Natural killer cell (primary cell): ENCODE results near the gene YTHDF1. TPM values are rescaled to one million over a fixed set of nuclear protein-coding genes. Genes with fewer than 3 reads are reported as not detected.
A peak's percentile ranks its signal among the peaks of the same experiment; 100 is the strongest.
"Not testable (repeated sequence)": the region's sequence is repeated elsewhere in the genome, so short reads cannot be mapped to it uniquely, and the experiment has no call there.

Experiments
- ATAC-seq, 3 donors: fragments of 150-1000 bp in 2 of 3; fragments of 200-7000 bp in 1 of 3; cut with Tn5 transposase; 1 replicate in 1 of 3; 2 replicates in 2 of 3; pipeline ENCODE4 v1.10.0; 2021; ENCODE audit warnings: mild to moderate bottlenecking in 2 of 3, moderate library complexity in 2 of 3
- DNase-seq, 2 donors: peaks; one replicate each; pipeline versions ENCODE4 v3.0.0 to v3.0.0-alpha.2; 2013 to 2021; ENCODE audit warnings: mixed read lengths in 1 of 2
- H3K27ac ChIP-seq: one replicate; pipeline ENCODE4 v1.5.1; 2013; ENCODE audit warnings: mild to moderate bottlenecking, low read length
- H3K27me3 ChIP-seq: one replicate; pipeline ENCODE4 v1.6.1; 2013; ENCODE audit warnings: low read length; ENCODE audit not compliant: control insufficient read depth, insufficient read depth
- H3K36me3 ChIP-seq: one replicate; pipeline ENCODE4 v1.6.1; 2013; ENCODE audit warnings: low read length; ENCODE audit not compliant: control insufficient read depth, insufficient read depth
- H3K4me1 ChIP-seq: one replicate; pipeline ENCODE4 v1.6.1; 2013; ENCODE audit warnings: low read length; ENCODE audit not compliant: control insufficient read depth, insufficient read depth
- H3K4me3 ChIP-seq: one replicate; pipeline ENCODE4 v1.5.1; 2013; ENCODE audit warnings: low read length
- H3K9me3 ChIP-seq: one replicate; pipeline ENCODE4 v1.6.1; 2013; ENCODE audit warnings: low read length; ENCODE audit not compliant: control insufficient read depth, insufficient read depth
- H3K27ac Mint-ChIP-seq, 2 donors: one replicate each; pipeline ENCODE4 v1.8.0; 2022; ENCODE audit warnings: mild to moderate bottlenecking in 2 of 2, mixed read lengths in 2 of 2, moderate library complexity in 1 of 2
- H3K27me3 Mint-ChIP-seq, 2 donors: one replicate each; pipeline ENCODE4 v1.8.0; 2022; ENCODE audit warnings: low read depth in 2 of 2, mixed read lengths in 2 of 2
- H3K36me3 Mint-ChIP-seq: one replicate; pipeline ENCODE4 v1.8.0; 2022; ENCODE audit warnings: mixed read lengths
- H3K4me1 Mint-ChIP-seq, 2 donors: one replicate each; pipeline ENCODE4 v1.8.0; 2022; ENCODE audit warnings: mixed read lengths in 2 of 2
- H3K4me3 Mint-ChIP-seq: one replicate; pipeline ENCODE4 v1.8.0; 2022; ENCODE audit warnings: mild to moderate bottlenecking, moderate library complexity, mixed read lengths
- H3K9me3 Mint-ChIP-seq, 2 donors: one replicate each; pipeline ENCODE4 v1.8.0; 2022; ENCODE audit warnings: mixed read lengths in 2 of 2
- WGBS: methylation state at CpG from one replicate; pipeline ENCODE4 v1.1.7; 2013; ENCODE audit warnings: missing lambda C conversion rate; ENCODE audit not compliant: insufficient coverage; 5-methylcytosine and 5-hydroxymethylcytosine counted together
- intact Hi-C: fragments of 100-400 bp; cut with micrococcal nuclease; formaldehyde crosslinking; loops from one replicate; pipeline ENCODE4 v1.14.2; 2022
- total RNA-seq, 4 donors: library from RNA; stranded (reverse); fragments of 120-200 nt in 1 of 4; gene quantifications; one replicate each; pipeline versions ENCODE4 v1.2.3 to v1.2.4, GENCODE V29; 2013 to 2022
- TF ChIP-seq, protein P1 (sequence below): fragments of 200-600 bp; IDR thresholded peaks from one replicate; pipeline ENCODE4 v1.8.0; 2022; ENCODE audit warnings: antibody characterized with exemption

YTHDF1 gene
- total RNA-seq, 3 donors from 2014 or later (not counting 1 experiment from before 2014, with no cell fraction given), result 39.1 to 43.1 (median 41.0) TPM

DNA sequence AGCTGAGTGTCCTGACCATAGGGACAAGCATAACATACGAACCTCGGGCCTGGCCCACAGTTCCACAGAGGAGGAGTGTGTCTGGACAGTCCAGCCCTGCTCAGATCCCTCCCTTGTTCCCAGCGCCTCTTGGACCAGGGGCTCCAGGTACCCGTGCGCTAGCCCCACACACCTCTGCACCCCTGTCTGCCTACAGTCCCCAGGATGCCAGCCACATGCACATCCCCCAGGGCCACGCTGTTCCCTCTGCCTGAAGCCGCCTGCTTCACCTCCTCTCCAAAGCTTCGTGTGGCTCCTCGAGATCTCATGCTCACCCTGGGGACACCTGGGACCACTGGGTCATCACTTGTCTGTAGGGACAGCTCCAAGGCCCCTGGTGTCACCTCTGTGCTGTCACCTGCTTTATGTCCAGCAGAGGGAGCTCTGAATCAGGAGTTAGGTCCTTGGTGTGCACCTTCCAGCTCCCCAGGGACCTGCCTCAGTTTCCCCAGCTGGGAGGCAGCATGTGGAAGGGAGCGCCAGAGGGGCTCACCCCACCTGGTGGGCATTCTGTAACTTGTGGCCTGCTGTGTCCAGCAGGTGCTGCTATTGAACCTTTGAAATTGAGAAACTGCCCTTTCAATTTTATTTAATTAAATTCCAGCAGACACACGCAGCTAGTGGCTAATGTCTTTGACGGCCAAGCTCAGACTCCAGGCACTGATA, 7.3 kb upstream of the YTHDF1 start:
- peak in 2 of 3 donors; percentile 55 to 66 for ATAC-seq
- intact Hi-C loops, result no loop called here
- TF ChIP-seq, protein P1, sequence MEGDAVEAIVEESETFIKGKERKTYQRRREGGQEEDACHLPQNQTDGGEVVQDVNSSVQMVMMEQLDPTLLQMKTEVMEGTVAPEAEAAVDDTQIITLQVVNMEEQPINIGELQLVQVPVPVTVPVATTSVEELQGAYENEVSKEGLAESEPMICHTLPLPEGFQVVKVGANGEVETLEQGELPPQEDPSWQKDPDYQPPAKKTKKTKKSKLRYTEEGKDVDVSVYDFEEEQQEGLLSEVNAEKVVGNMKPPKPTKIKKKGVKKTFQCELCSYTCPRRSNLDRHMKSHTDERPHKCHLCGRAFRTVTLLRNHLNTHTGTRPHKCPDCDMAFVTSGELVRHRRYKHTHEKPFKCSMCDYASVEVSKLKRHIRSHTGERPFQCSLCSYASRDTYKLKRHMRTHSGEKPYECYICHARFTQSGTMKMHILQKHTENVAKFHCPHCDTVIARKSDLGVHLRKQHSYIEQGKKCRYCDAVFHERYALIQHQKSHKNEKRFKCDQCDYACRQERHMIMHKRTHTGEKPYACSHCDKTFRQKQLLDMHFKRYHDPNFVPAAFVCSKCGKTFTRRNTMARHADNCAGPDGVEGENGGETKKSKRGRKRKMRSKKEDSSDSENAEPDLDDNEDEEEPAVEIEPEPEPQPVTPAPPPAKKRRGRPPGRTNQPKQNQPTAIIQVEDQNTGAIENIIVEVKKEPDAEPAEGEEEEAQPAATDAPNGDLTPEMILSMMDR, result peak; percentile 76
- Mint-ChIP-seq H3K27ac (no peak overlapping the region), H3K4me1 (no peaks in the 10 kb centered on the region), H3K27me3 (peaks cover 0 to 10% of the 10 kb centered on the region in 2 donors), H3K9me3 (no peaks in the 10 kb centered on the region), H3K36me3 (no peaks in the 10 kb centered on the region), H3K4me3 (no peak overlapping the region)
- Histone ChIP-seq H3K27me3 (no peaks in the 10 kb centered on the region), H3K4me1 (no peaks in the 10 kb centered on the region), H3K27ac (no peak overlapping the region), H3K9me3 (no peaks in the 10 kb centered on the region), H3K36me3 (no peaks in the 10 kb centered on the region), H3K4me3 (no peak overlapping the region)
- WGBS, result 58% methylated on average over 12 of the region's 12 CpGs
- peak in 1 of 2 donors; percentile 72 for DNase-seq

DNA sequence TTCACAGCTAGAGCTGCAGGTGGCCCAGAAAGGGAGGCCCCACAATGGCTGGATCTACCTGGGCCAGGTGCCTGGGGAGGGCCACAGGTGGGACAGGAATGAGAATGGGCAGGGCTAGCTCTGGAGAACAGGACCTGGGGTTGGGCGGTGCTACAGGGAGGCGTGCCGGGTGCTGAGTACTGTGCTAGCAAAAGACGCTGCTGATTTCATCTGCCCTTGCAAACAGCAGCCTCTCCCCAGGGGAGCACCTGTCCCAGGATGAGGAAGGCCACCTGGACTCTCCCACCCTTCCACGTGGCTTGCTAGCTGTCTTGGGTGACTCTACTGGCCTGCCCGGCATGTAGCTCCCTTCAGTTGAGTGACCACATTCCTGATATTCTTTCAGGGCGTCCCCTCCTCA, 6.6 kb upstream of the YTHDF1 start:
- intact Hi-C loops, result no loop called here
- ATAC-seq, result no peak
- H3K4me3 Mint-ChIP-seq, result no peak overlapping the region
- TF ChIP-seq, protein P1, result no peak
- Histone ChIP-seq H3K4me3 (no peak overlapping the region), H3K27ac (no peak overlapping the region), H3K4me1 (no peaks in the 10 kb centered on the region), H3K9me3 (no peaks in the 10 kb centered on the region), H3K27me3 (no peaks in the 10 kb centered on the region), H3K36me3 (no peaks in the 10 kb centered on the region)
- no peak overlapping the region for H3K27ac Mint-ChIP-seq
- H3K27me3 Mint-ChIP-seq, result peaks cover 0 to 10% of the 10 kb centered on the region in 2 donors
- DNase-seq, result no peak
- H3K4me1 Mint-ChIP-seq, result no peaks in the 10 kb centered on the region
- H3K36me3 Mint-ChIP-seq, result no peaks in the 10 kb centered on the region
- 86% methylated on average over 7 of the region's 7 CpGs for WGBS
- no peaks in the 10 kb centered on the region for H3K9me3 Mint-ChIP-seq

DNA sequence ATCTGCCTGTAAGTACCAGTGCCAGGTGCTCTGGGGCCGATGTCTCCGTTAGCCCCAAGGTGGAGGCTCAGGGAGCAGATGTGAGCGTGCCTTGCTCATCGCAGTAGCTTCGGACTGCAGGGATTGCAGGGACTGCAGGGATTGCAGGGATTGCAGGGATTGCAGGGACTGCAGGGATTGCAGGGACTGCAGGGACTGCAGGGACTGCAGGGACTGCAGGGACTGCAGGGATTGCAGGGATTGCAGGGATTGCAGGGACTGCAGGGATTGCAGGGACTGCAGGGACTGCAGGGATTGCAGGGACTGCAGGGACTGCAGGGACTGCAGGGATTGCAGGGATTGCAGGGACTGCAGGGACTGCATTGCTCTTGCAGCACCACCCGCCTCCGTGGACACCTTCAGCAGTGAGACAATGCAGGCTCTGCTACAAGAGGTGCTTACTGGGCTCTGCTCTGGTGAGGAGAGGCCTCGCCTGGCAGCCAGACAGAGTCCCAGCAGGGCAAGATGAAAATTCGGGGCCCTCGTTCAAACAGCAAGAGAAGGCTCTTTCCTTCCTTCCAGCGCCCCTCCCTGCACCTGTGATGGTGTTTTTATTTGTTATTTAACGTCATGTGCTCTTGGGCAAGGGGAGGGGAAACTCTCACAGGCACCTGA, 5.6 kb upstream of the YTHDF1 start:
- H3K27ac Mint-ChIP-seq, intact Hi-C loops, H3K9me3 ChIP-seq, H3K36me3 Mint-ChIP-seq, H3K4me3 Mint-ChIP-seq, H3K4me1 ChIP-seq, H3K27me3 ChIP-seq, ATAC-seq, H3K27me3 Mint-ChIP-seq, H3K27ac ChIP-seq, DNase-seq, H3K9me3 Mint-ChIP-seq, H3K36me3 ChIP-seq, H3K4me3 ChIP-seq, H3K4me1 Mint-ChIP-seq: not testable (repeated sequence)
- 78% methylated on average over 11 of the region's 12 CpGs for WGBS

DNA sequence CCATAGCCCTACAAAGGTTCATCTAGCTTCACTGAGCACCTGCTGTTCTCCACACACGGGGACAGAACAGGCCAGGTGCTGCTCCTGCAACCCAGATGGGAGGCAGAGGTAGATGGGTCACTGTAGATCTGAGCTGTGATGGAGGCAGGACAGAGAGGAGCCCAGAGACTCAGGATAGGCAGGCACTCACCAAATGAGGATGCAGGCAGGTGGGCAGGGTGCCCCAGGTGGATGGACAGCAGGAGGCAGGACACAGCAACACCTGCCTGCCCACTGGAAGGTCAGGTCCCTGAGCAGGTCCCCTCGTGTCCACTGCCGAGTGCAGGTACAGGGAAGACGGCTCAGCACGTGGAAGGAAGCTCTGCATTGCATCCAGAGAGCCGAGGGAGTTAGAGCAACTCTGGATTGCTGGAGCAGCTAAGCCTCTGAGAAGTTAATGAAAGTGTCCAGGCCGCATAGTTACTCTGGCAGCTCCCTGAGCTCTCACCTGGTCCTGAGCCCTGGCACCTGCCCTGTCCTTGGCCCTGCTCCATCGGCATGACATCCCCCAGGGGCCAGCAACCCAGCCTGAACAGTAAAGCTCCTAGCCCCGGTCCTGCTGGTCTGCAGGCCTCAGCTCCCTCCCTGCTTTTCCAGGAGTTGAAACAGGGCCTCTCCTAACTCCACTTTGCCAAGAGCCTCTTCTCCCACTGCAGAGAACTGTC, 4.9 kb upstream of the YTHDF1 start:
- H3K4me1 Mint-ChIP-seq, result peaks cover 0 to 6% of the 10 kb centered on the region in 2 donors
- TF ChIP-seq, protein P1, result no peak
- H3K27ac Mint-ChIP-seq, result no peak overlapping the region
- H3K36me3 Mint-ChIP-seq, result no peaks in the 10 kb centered on the region
- H3K27me3 Mint-ChIP-seq, result peaks cover 0 to 10% of the 10 kb centered on the region in 2 donors
- intact Hi-C loops, result no loop called here
- no peaks in the 10 kb centered on the region for H3K9me3 ChIP-seq
- H3K27ac ChIP-seq, result no peak overlapping the region
- no peak overlapping the region for H3K4me3 ChIP-seq
- no peak overlapping the region for H3K4me3 Mint-ChIP-seq
- no peaks in the 10 kb centered on the region for H3K27me3 ChIP-seq
- no peak for DNase-seq
- H3K36me3 ChIP-seq, result no peaks in the 10 kb centered on the region
- H3K4me1 ChIP-seq, result peaks cover 8% of the 10 kb centered on the region
- H3K9me3 Mint-ChIP-seq, result no peaks in the 10 kb centered on the region
- no peak for ATAC-seq
- WGBS, result 75% methylated on average over 9 of the region's 9 CpGs
